ENCODE data around the gene ZFP69B.

Gene ZFP69B

DNA sequence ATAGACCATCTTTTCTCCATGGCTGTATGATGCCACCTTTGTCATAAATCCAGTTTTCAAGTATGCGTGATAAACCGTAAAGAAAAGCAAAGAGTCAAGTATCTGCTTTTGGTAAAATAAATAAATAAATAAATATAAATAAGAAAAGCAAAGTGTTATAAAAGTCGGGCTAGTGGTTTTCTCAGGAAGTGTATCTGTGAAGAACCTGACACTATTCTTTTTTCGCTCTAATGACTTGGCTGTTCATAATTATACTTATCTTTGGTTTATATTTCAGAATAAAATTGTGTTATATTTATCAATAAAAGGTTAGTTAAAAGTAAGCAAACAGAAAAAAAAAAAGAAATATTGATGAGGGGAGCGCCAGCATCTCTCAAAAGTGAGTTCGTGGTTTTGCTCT is 57.7 kb downstream of the ZFP69B start:
- CTCF ChIA-PET: interaction anchor here (2.0 kb wide), 1 partner anchor 25 kb away, joined by 6 read pairs; no protein-coding TSS in a partner anchor
- DNase-seq (ENCODE audit: low read depth, low spot score): no peak
- POLR2A ChIA-PET: interaction anchor here (0.9 to 1.8 kb wide), 4 partner anchors 11 to 58 kb away, joined by 3 to 6 read pairs (median 4); partner anchors contain the start of genes ZFP69B and ZNF684
- TF ChIP-seq, protein P1, sequence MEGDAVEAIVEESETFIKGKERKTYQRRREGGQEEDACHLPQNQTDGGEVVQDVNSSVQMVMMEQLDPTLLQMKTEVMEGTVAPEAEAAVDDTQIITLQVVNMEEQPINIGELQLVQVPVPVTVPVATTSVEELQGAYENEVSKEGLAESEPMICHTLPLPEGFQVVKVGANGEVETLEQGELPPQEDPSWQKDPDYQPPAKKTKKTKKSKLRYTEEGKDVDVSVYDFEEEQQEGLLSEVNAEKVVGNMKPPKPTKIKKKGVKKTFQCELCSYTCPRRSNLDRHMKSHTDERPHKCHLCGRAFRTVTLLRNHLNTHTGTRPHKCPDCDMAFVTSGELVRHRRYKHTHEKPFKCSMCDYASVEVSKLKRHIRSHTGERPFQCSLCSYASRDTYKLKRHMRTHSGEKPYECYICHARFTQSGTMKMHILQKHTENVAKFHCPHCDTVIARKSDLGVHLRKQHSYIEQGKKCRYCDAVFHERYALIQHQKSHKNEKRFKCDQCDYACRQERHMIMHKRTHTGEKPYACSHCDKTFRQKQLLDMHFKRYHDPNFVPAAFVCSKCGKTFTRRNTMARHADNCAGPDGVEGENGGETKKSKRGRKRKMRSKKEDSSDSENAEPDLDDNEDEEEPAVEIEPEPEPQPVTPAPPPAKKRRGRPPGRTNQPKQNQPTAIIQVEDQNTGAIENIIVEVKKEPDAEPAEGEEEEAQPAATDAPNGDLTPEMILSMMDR (IDR thresholded peaks at IDR 0.05; ENCODE audit: insufficient read depth, low read length, missing control alignments): no peak
- H3K4me3 ChIP-seq (ENCODE audit: low read depth, low read length): peak overlapping the region; percentile 81

DNA sequence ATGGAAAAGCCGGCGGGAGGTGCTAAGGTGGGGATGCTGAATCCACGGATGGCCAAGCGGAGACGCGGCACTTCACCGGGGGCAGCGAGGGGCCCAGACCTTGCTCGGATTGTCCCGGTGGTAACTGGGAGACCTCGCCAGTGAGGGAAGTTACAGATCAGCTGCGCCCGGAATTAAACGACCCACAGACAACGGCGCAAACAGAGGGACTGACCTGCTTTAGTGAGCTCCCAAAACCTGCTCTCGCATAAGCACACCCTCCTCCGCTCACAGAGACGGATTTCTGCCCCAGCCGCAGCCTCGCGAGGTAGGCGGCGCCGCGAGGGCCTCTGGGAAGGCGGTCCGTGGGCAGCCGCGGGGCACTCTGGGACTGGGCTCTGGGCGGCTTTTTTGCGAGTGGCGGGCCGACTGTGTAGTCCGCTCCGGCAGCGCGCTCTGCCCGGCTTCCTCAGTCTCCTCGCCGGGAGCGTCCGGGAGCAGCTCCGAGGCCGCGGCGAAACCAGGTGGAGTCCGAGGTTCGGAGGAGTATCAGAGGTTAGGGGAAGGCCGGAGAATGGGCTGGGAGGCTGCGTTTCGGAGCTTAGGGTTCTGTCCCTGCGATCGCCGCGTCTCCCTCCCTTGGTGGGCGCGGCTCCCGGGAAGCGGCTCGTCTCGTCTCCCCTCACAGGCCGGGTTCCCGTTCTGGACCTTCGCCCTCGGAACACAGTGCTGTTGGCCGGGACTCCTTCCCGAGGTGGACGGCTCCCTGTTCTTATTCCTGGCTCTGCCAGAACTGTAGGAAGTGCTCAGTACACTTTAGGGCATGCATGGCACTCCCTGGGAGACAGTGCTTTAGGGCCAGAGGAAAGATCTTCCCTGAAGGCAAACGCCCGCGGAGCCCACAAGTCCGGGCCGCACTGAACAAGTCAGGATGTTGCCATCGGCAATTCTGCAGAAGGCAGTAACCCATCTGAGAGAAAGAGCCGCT is 58.4 kb downstream of the ZFP69B start, which contains the start of gene EXO5:
Gene EXO5, plus strand, starts transcription at position 393 of the 967 bp plus-strand sequence. CDS start 5,778 bp downstream, outside the sequence.
- POLR2A ChIA-PET: interaction anchor here (0.9 to 1.8 kb wide), 7 partner anchors 8 to 58 kb away, joined by 3 to 6 read pairs (median 3); partner anchors contain the start of genes ZFP69B and ZNF684
- CTCF ChIA-PET: interaction anchor here (2.0 kb wide), 1 partner anchor 24 kb away, joined by 6 read pairs; no protein-coding TSS in a partner anchor
- DNase-seq (ENCODE audit: low read depth, low spot score): no peak
- TF ChIP-seq, protein P1 (IDR thresholded peaks at IDR 0.05; ENCODE audit: insufficient read depth, low read length, missing control alignments): no peak
- H3K4me3 ChIP-seq (ENCODE audit: low read depth, low read length): peak within 1 kb of the TSS; percentile 81
